ENCODE data around the gene ADAMTS7.
"Not testable (repeated sequence)": the region's sequence is repeated elsewhere in the genome, so short reads cannot be mapped to it uniquely, and the experiment has no call there.

ADAMTS7 gene, protein sequence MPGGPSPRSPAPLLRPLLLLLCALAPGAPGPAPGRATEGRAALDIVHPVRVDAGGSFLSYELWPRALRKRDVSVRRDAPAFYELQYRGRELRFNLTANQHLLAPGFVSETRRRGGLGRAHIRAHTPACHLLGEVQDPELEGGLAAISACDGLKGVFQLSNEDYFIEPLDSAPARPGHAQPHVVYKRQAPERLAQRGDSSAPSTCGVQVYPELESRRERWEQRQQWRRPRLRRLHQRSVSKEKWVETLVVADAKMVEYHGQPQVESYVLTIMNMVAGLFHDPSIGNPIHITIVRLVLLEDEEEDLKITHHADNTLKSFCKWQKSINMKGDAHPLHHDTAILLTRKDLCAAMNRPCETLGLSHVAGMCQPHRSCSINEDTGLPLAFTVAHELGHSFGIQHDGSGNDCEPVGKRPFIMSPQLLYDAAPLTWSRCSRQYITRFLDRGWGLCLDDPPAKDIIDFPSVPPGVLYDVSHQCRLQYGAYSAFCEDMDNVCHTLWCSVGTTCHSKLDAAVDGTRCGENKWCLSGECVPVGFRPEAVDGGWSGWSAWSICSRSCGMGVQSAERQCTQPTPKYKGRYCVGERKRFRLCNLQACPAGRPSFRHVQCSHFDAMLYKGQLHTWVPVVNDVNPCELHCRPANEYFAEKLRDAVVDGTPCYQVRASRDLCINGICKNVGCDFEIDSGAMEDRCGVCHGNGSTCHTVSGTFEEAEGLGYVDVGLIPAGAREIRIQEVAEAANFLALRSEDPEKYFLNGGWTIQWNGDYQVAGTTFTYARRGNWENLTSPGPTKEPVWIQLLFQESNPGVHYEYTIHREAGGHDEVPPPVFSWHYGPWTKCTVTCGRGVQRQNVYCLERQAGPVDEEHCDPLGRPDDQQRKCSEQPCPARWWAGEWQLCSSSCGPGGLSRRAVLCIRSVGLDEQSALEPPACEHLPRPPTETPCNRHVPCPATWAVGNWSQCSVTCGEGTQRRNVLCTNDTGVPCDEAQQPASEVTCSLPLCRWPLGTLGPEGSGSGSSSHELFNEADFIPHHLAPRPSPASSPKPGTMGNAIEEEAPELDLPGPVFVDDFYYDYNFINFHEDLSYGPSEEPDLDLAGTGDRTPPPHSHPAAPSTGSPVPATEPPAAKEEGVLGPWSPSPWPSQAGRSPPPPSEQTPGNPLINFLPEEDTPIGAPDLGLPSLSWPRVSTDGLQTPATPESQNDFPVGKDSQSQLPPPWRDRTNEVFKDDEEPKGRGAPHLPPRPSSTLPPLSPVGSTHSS (N-terminal part only)

DNA sequence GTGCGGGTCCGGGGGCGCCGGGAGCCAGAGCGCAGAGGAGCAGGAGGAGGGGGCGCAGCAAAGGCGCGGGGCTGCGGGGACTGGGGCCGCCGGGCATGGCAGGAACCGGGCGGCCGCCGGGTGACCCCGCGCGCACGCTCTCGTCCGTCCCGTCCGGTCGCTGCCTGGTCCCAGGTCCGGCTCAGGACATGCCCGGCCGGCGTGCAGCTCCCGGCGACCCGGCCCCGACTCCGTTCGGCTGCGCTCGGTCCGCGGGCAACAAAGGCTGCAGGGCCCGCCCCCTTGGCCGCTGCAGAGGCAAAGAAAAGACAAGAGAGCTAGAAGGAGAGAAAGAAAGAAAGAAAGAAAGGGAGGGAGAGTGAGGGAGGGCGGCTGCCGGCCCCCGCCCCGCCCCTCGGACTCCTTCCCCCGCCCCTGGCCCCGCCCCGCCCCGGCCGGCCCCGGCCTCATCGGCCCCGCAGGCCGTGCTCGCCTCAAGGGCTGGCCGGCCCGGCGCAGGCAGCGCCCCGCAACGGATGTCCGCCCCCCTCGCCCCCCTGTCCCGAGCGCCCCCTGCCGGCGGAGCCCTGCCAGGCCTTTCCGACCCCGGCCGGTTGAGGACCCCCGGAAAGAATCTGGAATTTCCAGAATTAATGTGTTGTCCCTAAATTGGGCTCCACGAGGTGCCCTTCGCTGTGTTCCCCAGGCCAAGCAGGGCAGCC lies at the start of gene ADAMTS7:
TSS of gene ADAMTS7 (minus strand) at position 341 of the 701 bp plus-strand sequence. CDS start at position 97, 244 bp downstream.
- peak; percentile 83 for DNase-seq

DNA sequence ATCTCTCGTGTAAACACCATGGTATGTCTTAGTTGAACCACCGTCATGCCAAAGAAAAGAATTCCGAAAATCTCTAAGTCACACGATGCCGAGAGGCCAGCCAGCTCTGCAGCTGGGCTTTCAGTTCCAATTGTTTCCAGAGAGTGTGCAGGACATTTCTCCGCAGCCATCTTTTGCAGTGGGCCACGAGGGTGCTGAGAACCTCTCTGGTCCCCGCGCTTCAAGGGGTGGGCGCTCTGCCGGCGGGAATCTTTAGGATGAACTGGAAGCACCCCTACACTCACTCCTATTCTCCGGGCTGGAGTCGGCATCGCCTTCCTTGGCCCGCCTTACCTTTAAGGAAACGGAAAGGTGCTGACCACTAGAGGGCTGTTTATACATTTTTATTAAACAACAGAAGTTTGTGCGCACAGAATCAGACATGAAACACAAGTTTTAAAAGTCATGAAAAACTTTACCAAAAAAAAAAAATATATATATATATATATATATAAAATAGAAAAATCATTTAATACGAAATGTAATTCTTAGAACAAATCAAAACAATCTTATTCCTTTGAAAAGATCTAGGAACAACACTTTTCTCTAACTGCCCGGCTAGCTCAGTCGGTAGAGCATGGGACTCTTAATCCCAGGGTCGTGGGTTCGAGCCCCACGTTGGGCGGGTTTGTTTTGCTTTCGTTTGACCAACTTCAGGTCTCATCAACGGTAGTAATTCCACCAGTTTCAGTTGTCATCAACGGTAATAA lies 48.9 kb upstream of the ADAMTS7 start:
- DNase-seq, result peak; percentile 85

DNA sequence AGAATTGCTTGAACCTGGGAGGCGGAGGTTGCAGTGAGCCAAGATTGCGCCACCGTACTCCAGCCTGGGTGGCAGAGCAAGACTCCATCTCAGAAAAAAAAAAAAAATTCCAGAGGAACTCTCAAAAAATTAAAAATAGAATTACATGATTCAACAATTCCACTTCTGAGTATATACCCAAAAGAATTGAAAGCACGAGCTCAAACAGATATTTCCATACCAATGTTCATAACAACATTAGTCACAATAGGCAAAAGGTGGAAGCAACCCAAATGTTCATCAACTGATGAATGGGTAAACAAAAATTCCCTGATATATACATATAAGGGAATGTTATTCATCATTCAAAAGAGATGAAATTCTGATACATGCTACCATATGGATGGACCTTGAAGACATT lies 44.5 kb upstream of the ADAMTS7 start:
- no peak for DNase-seq

DNA sequence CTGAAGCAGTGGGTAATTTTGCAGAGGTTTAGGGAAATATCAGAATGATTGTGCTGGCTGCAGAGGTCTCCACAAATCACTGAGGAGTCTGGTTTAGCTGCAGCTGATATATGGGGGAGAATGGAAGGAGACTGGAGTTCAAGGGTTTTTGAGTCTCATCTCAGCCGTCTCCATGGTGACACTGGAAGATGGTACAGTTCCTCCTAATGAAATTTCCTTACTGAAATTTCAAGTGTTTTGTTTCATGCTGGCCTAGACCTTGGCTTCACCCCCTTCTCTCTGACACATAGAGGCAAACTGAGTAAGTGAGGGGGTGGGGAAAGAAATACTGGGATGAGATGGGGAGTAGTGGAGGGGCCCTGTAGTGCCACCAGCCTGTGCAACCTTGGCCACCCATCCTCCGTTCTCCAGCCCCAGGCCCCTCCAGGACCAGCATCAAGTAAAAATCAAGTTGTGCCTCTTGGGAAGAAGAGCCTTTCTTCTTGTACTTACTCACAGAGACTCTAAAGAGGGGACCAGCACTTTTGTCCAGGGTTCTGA lies 43.6 kb upstream of the ADAMTS7 start:
- no peak for DNase-seq

DNA sequence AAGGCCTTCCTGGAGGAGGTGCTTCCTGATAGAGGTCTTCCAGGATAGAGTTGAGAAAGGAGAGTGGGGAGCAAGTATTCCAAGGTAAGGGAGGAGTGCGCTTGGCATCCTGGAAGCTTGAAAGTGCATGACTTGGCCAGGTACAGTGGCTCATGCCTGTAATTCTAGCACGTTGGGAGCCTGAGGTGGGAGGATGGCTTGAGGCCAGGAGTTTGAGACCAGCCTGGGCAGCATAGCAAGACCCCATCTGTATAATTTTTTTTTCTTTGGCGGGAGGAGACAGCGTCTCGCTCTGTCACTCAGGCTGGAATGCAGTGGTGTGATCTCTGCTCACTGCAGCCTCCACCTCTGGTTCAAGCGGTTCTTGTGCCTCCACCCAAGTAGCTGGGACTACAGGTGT lies 42.2 kb upstream of the ADAMTS7 start:
- no peak for DNase-seq

DNA sequence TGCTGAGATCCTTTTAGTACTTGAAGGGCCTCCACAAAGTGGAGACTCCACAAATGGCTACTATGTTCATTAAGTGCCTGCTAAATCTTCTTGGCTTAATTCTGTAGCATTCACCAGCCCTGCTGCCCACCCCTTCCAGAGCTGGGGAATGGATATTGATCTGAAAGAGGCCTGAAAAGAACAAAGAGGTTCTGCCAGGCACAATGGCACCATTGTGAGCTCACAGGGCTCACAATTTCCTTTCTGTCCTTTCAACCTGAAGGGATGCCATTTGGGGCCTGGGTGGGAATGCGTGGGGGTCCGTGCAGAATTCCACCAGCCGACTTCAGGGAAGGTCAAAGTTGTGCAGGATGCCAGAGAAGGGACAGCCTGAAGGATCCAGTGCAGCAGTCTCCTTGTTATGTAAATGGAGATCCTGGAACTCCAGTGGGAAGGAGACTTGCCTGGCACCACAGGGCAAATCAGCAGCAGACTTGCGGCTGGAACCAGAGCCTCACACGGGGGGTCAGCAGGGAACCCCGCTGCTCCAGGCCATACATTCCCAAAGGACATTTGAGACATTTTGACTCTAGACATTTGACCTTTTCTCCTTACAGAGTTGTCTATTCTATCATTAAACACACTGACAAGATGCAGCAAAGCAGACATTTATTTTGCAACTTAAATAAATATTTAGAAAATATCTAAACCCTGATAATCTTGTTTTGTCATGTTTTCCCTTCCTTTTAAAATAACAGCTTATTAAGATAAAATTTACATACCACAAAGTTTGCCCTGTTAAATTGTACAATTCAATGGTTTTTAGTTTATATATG lies 39.9 kb upstream of the ADAMTS7 start:
- DNase-seq, result no peak

DNA sequence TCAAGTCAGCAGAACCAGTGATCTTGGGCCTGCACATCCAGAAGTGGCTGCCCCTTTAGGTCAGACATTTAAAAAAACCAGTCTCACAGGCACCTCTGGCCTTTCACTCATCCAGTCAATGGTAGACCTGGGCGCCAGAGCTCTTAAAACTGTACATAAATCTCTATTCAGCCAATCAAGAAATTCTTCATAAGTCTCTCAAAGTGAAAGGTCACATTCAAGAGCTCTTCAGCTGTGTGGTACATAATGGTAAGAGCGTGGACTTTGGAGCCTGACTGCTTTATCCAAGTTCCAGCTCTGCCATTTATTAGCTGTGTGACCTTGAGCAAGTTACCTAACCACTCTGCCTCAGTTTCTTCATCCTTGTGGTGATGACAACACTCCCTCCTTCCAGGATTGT lies 39.1 kb upstream of the ADAMTS7 start:
- no peak for DNase-seq

DNA sequence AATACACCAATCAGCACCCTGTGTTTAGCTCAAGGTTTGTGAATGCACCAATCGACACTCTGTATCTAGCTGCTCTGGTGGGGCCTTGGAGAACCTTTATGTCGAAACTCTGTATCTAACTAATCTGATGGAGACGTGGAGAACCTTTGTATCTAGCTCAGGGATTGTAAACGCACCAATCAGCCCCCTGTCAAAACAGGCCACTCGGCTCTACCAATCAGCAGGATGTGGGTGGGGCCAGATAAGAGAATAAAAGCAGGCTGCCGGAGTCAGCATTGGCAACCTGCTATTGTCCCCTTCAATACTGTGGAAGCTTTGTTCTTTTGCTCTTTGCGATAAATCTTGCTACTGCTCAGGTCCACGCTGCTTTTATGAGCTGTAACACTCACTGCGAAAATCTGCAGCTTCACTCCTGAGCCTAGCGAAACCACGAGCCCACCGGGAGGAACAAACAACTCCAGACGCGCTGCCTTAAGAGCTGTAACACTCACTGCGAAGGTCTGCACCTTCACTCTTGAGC lies 36.2 kb upstream of the ADAMTS7 start:
- not testable (repeated sequence) for DNase-seq

DNA sequence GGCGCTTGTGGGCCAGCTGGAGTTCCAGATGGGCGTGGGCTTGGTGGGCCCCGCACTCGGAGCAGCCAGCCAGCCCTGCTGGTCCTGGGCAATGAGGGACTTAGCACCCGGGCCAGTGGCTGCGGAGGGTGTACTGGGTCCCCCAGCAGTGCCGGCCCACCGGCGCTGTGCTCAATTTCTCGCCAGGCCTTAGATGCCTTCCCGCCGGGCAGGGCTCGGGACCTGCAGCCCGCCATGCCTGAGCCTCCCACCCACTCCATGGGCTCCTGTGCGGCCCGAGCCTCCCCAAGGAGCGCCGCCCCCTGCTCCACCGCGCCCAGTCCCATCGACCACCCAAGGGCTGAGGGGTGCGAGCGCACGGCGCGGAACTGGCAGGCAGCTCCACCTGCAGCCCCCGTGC lies 35.6 kb upstream of the ADAMTS7 start:
- not testable (repeated sequence) for DNase-seq

DNA sequence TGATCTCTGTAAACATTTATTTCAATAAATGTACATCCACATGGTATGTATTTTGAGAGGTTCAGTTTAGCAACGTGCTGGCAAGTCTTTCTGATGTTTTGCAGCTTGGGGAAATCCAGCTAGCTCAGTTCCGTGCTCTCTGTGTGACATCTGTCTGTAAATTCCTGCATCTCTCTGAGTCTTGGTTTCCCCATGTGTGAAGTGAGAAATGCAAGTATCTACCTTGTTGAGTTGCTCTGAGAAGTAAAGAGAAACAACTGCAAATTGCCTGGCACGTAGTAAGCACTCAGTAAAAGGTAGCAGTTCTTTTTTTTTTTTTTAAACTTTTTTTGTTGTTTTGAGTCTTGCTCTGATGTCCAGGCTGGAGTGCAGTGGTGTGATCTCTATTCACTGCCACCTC lies 31.3 kb upstream of the ADAMTS7 start:
- DNase-seq, result no peak

DNA sequence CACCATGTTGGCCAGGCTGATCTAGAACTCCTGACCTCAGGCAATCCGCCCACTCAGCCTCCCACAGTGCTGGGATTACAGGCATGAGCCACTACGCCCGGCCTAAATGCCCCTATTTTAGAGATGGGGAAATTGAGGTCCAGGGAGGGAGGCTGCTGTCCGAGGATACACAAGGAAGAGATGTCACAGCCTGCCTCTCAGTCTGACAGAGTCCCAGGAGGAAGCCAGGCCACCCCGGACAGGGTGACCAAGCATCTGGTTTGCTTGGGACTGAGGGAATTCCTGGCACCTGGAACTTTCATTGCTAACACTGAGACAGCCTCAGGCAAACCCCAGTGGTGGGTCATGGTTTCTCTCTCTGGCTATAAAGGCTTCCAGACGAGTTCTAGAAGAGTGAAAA lies 30.6 kb upstream of the ADAMTS7 start:
- DNase-seq, result no peak

DNA sequence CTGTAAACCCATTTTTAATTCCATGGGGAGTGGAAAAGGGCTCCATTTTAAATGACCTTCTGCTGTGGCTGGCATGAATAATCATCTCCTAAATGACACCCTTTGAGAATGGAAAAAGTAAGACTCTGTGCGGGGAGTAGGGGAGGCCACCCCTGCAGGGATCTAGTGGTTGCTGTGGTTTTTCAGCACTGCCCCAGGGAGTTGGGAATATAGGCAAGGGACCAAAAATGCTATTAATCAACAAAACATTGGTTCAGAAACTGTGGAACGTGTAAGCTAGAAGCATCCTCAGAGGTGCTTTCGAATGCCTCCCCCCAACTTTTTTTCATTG lies 30.1 kb upstream of the ADAMTS7 start:
- no peak for DNase-seq

DNA sequence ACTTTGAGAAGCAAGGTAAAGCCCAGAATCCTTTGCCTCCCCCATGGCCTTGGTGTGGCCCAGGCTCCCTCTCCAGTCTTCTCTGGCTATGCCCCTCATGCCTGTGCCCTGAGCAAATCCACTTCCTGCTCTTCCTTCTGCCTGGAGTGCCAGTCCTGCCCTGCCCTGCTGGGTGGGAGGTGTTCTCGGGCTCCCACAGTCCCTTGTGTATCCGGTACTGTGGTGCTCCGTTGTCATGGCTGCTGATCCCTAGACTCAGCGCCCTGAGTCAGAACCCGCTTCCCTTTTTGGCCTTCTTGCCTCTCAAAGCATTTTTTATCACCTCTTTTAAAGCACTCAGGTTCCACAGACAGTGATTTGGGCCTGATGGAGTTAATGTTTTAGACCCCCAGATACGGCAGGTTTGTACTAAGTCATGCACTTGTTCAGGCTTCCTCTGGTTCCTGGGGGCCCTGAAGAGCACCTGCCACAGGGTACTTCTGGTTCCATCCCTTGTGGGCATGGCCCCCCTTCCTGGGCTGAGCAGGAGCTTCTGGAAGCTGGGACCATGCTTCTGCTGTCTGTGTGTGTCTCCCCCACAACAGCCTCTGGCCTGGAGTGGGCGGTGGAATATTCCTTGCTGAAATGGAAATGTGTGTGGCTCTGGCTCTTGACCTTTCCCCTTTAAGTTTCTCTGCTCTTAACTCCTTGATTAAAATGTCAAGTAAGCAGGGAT lies 29.6 kb upstream of the ADAMTS7 start:
- DNase-seq, result peak; percentile 12

DNA sequence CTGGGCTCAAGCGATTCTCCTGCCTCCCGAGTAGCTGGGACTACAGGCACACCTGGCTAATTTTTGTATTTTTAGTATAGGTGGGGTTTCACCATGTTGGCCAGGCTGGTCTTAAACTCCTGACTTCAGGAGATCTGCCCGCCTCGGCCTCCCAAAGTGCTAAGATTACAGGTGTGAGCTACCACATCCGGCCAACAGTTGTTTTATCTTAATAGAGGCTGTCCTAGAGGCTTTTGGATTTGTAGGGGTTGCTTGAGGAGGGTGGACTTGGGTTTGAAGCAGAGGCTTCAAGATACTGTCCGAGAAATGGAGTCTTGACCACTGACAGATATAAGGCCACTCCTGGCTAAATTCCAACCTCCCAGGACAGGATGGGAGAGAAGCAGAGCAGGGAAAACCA lies 27.9 kb upstream of the ADAMTS7 start:
- DNase-seq, result peak; percentile 78

DNA sequence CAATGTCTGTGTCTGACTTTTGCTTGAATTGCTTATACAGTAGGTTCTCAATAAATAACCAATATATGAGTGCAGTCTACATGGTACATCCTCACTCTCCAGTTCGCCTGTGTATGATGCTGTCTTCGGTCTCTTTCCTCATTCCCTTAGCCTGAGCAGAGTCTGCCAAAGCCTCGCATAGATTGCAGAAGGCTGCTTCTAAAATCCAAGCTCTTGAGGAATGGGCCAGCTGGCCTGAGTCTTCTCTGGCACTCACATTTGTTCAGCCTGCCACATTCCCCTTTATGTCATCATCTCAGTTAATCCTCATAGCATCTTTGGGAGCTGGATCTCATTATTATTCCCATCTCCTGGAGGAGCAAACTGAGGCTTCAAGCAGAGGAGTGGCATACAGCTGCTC lies 27.2 kb upstream of the ADAMTS7 start:
- peak; percentile 27 for DNase-seq

DNA sequence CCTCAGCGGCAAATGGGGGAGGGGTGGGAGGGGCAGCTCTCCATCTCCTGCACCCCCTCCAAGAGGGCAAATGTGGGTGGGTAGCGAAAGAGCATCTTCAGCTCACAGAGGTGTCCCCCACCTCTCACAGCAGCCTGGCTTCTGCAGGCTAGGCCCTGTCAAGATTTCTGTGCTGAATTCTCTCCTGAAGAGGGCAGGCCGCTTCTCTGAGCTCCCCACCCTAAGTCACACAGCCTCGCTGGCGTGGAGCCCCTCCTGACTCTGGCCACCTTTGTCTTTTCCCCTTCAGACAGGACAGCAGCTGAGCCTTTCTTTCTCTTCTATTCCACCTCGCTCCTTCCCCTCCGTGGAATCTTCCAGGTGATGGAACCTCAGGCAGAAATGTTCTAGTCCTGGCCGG lies 26.3 kb upstream of the ADAMTS7 start:
- DNase-seq, result no peak

DNA sequence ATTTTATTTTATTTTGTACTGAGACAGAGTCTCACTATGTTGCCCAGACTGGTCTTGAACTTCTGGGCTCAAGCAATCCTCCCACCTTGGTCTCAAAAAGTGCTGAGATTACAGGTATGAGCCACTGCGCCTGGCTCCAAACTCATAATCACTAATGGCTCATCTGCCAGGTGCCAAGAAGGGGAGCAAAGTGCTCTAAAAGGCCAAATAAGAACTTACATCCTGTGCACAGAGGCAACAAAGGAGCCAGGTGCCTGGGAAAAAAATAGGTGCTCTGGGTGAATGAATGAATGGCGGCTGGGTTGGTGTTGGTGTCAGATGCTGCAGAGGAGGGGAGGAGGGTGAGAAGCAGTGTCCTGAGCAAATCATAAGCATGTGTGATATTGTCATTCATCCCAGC lies 25.9 kb upstream of the ADAMTS7 start:
- DNase-seq, result peak; percentile 71

DNA sequence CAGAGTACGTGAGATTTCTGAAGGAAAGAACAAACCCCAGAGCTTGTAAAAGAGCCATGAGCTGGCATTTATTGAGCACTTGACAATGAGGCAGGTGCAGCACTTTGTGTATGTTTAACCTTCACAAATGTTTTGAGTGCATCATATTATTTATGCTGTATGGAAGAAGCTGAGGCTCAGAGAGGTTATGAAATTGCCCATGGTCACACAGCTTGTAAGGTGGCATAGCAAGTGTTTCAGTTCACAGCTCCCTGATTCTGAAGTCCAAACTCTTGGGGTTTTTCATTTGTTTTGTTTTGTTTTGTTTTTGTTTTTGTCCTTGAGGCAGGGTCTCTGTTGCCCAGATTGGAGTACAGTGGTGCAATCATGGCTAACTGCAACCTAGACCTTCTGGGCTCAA lies 25.1 kb upstream of the ADAMTS7 start:
- DNase-seq, result no peak

All from RPMI8226 (cell line).